Pons (tissue), 1 donor: ENCODE measurements around the gene TLNRD1.
A peak's percentile ranks its signal among the peaks of the same experiment; 100 is the strongest.

Experiments used
- DNase-seq: peaks from one replicate; pipeline ENCODE4 v3.0.0-alpha.2; 2016; ENCODE audit warnings: low spot score

The TLNRD1 gene

DNA sequence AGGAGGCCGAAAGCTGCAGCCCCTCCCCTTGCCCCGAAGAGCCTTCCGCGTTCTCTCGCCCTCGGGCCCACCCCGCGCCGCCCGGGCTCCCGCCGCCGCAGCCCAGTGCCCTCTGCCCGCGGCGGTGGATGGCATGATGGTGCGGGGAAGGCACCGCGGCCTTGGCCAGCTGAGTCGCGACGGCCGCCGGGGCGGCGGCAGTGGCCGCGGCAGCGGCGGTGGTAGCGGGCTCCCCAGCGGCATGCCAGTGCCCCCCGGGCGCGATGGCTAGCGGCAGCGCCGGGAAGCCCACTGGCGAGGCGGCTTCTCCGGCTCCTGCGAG is 1.2 kb downstream of the TLNRD1 start:
- DNase-seq, result no peak

DNA sequence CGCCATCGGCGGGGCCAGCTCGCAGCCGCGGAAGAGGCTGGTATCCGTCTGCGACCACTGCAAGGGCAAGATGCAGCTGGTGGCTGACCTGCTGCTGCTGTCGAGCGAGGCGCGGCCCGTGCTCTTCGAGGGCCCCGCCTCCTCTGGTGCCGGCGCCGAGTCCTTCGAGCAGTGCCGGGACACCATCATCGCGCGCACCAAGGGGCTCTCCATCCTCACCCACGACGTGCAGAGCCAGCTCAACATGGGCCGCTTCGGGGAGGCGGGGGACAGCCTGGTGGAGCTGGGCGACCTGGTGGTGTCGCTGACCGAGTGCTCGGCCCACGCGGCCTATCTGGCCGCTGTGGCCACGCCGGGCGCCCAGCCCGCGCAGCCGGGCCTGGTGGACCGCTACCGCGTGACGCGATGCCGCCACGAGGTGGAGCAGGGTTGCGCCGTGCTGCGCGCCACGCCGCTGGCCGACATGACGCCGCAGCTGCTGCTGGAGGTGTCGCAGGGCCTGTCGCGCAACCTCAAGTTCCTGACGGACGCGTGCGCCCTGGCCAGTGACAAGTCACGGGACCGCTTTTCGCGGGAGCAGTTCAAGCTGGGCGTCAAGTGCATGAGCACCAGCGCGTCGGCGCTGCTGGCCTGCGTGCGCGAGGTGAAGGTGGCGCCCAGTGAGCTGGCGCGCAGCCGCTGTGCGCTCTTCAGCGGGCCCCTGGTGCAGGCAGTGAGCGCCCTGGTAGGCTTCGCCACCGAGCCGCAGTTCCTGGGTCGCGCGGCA is 1.8 kb downstream of the TLNRD1 start:
- DNase-seq, result no peak

DNA sequence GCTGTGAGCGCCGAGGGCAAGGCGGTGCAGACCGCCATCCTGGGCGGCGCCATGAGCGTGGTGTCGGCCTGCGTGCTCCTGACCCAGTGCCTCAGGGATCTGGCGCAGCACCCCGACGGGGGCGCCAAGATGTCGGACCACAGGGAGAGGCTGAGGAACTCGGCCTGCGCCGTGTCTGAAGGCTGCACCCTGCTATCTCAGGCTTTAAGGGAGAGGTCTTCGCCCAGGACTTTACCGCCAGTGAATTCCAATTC is 2.3 kb downstream of the TLNRD1 start:
- no peak for DNase-seq

DNA sequence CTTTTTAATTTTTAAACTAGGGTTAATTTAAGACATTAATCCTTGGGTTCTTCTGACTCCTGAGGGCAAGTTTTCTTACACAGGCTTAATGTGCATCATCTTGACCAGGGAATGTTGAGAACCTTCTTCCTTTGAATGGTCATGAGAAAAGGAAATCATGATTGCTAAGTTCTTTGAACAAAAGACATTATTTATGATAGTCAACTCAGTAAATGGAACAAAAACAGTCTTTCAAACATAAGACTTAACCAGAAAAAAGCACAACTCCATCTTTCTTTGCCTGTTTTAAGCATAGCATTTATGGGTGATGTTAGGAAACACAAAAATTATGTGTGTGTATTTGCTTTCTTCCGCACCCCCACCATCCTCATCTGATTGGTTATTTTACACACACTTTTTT is 5.4 kb downstream of the TLNRD1 start:
- peak; percentile 31 for DNase-seq

DNA sequence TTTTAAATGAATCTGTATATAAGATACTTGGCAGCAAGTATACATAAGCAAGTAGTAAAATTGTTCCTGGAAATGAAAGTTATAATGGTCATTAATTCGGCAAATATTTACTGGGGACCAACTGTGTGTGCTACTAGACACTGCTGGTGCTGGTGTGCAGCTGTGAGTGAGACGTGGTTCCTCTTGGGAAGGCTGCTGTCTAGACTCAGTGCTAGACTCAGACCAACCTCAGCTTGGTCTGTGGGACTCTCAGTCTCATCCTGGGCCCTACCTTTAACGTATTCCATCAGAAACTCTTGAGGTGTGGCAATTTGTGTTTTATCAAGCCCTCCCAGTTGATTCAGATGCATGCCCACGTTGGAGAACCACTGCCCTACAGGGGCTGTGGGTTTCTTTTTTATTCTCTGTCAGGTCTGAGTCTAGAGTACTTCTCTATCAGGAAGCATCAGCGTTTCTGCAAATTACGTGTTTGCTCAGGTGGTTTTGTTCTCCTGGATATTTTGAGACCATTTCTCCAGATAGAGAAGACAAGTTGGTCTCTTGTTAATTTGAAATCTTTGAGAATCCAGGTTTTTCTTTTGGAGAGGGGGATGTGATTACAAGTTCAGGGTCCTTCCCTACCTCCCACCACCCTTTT is 6.8 kb downstream of the TLNRD1 start:
- DNase-seq, result no peak

DNA sequence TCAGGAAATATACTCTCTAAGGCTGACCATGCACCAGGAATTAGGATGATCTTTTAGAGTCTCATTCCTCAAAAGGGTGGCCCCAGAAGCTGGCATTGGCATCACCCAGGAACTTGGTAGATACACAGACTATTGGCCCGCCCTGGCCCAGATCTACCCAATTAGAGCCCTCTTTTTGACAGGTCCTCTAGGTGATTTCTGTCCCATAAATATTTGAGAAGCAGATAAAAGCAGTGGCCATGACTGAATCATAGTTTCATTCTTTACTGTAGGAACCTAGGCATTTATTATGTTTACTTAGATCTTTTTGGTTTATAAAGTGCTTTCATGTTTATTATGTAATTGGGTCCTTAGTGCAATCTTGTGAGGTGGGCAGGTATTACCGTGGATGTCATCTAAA is 7.6 kb downstream of the TLNRD1 start:
- no peak for DNase-seq

DNA sequence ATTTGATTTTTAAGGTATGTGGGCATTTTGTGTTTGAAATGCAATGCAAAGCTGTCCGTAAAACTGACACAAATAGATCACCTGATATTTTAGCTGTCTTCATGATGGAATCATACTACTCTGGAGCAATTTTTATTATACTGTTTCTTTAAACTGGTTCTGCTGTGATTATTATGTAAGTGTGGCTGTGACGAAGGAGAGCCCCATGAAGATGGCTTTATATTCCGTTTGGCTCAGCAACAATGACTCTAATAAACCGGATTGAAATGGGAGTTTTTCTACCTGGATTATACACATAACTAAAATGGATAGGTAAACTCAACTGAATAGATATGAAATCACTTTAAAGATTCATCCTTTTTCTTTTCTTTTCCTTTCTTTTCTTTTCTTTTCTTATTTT is 9.4 kb downstream of the TLNRD1 start:
- DNase-seq, result peak; percentile 71

DNA sequence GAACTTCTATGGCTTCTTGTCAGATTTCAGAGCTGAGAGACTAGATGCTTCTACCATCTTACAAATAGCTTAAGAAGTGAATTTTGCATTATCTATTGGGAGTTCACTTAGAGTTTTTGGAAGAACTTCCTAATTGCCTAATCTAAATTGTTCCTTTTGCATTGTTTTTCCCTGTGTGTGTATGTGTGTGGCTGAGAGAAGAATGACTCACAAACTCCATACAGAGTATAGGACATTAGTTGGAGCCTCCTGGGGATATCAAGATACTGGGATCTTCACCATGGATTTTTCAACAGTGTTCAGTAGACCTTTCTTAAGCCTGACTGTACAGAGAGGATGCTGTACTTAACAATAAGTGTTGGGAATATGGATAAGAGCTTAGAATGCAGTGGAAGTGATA is 10.9 kb downstream of the TLNRD1 start:
- no peak for DNase-seq

DNA sequence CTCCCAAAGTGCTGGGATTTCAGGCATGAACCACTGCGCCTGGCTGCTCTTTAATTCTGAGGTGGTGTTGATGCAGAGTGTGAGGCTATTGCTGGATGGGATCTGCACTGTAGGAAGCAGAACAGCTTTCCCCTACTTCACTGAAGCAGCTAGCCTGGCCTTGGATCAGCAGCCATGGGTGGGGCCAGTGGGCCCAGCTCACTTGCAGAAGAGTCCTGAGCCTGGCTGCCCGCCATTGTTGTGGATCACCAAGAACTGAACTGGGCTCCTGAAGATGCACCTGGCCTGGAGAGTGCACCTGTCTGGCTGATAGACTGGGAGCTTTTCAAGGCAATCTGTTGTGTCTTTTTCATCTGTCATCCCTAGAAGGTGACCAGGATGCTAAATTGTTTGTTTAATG is 11.9 kb downstream of the TLNRD1 start:
- DNase-seq, result no peak

DNA sequence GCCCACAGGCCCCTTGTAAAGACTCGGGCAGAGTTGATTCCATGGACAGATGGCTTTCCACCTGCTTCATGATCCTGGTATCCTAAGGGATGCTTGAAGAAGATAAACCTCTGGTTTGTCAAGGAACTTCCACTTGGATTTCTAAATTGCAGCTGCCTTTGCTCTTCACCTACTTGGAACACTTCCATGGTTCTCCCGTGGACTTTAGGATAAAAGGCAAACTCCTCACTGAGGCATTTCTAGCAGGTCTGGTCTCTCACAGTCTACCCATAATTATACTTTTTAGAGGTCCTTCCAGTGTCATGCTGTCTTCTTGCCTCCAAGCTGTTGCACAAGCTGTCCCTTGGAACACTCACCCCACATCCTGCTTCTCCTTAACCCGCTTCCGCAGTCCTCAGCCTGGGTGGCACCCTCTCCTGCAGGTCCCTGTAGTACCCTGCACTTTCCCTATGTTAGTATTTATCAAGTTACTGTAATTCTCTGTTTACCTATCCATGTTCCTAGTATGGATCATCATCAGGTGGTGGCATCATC is 12.7 kb downstream of the TLNRD1 start:
- no peak for DNase-seq

DNA sequence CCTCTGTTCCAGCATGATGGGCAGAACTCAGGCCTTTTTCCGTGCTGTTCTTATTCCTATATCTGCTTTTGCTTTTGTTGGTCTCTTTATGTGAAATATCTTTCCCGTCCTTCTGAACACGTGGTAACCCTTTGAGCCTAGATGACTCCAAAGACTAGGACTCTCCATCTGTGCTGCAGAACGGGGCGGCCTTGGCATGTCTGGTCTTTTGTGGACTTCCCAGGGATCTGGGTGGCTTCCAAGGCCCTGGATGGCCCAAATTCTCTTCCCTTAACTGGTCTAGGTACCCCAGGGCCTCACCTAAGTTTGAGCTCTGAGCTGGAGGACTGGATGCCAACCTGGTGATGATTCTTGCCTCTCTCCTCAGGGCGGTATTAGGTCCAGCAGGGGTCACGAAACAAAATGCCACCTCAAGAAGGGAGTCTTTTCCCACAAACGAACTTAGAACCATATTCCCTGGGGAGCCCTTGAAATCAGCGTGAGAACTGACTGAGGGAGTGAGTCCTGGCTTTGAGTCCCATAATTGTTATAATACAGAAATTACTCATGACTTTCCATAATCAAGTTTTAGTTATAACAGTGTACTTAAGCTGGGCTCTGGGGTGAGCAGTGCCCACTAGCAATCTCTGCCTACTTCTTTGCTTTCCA is 13.8 kb downstream of the TLNRD1 start:
- DNase-seq, result no peak

DNA sequence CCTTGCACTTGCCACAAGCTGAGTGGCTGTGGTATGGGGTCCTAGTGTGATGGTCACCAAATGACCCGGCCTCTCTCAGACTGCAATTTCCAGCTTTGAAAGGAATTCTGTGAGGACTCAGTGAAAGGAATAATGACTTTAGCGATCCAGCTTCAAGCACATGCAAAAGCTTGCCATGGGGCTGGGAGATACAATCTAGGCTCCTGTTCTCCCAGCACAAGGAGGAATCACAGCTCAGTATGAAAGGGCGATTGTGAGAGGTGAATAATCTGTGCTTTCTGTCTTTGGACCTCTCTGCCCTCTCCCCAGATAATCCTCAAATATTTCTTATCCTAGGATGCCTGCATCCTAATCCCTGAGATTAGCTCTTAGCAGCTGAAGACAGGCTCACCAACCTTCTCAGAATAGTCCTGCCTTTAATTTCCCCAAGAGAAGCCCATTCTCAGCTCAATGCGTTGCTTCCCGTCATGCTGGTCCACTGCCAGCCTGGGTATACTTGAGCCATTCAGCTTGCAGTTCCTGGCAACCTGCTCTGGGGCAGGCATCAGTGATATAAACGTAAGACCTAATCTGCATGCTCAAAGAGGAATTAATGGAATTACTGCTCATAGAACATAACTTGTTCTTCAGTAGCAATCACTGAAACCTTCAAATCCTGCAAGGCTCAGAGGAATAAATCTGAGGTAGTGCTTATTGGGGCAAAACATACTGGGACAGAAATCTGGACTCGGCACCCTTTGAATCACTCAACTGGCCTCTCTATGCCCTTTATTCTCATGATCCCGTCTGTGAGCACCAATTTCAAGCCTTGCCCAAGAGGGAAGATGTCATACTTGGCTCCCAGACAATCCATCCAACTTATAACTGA is 15.1 kb downstream of the TLNRD1 start:
- DNase-seq, result peak; percentile 97

DNA sequence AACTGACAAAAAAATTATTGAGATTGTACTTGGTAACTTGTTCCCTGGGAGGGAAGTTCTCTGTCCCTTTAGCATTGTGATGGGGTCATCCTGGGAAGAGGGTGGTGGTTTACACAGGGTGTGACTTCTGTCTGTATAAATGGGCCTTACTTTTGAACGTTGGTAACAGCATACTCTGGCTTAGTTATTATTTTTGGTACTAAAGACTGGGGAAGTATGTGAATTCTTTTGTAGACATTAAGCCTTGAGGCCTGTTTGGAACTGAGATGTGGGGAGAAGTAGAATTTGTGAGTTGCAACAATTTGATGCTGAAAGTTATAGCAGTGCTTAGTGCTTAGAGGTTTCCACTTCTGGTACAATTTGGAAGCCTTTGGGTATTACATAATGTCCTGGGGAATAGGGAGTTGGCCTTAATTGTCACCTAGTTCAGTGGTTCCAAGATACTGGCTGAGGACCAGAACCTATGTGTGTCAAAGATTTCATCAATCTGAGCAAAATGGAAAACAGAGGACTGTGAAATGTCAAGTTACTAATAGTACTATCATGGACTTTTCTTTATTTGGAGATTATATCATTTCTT is 15.9 kb downstream of the TLNRD1 start:
- peak; percentile 42 for DNase-seq

DNA sequence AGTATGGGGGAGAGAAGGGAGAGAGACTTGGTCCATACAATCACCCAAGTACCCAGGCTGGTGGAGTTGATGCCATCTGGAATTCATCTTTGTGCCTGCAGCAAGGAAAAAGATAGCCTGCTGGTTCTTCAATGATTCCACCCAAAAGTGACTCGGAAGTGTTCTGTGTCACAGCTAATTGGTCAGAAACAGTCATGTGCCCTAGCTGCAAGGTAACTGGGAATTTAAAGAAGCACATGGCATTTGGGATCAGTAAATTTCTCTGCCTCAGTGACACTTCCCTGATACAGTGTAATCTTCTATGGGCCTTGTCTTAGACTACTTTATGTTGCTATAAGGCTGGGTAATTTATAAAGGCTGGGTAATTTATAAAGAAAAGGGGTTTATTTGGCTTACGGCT is 17.5 kb downstream of the TLNRD1 start:
- DNase-seq, result no peak

DNA sequence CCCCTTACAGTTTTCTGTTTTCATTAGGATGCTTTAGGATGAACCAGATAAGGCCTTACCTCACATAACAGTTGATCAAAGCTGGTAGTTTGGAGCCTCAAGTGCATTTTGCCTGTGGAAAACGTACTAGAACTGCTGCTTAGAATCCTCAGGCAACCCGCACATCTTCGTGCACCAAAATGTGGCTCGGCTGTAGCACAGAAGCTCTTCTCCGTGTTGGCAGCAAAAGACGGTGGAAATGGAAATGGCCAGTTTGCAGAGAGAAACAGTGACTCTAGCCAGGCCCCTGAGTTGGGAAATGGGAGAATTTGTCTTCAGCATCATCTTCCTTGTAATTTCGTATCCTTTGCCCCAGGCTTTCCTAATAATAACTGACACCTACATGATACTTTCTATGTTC is 20.6 kb downstream of the TLNRD1 start:
- DNase-seq, result no peak

DNA sequence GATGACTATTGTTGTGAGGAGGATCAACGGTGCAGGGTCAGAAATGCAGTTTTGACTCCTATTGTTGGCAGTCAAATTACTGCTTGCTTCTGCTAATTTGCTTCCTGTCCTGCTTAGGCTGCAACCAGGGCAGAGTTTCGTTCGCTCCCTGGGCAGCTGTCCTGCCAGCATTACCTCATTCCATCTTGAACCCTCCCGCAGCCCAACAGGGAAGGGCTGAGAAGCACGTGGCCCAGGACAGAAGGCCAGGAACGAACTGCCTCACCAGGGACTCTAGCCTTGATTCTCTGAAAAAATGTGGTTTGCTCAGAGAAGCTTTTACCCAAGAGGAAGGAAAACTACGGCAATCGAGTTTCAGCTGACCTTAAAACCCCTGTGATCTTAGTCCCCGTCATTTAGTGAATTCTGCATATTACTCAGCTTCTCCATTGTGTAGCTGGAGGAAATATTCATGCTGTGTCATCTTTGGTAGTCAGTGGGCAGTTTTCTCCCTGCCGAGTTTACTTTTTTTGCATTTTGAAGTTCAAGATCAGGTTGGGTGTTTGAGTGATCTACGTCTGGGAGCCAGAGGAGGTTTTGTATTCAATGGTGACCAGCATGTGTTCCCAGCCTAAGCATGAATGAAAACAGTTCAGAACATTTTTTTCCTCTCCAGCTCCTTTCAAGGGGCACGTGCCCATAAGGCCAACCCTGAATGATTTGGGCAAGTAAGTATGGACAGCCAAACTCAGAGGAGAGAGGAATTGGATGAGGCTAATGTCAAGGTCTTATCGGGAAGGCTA is 23.0 kb downstream of the TLNRD1 start:
- DNase-seq, result peak; percentile 89

DNA sequence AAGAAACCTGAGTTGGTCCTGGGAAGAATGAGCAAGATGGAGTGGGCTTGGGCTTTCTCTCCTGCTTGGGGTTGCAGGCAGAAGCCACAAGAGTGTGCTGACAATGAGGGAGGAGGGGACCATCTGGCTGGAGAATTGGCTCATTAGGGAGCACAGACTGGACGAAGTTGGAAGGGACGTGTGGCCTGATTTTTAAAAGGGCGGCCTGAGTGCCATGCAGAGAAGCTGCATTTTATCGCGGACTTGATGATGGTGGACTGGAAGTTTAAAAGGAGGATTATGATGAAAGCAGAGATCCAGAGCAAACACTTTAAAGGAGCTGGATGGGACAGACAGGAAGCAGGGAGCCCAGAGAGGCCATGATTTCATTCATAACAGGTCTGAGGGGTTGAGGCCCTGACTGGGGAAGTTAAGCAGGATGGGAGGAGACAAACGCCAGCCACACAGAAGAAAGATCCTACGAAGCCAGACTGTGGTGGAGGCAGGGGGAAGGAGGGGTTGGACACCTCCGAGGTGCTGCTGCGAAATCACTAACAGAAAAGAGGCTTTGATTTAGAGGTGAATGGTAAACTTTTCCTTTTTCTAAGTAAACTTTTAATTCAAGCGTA is 23.6 kb downstream of the TLNRD1 start:
- peak; percentile 38 for DNase-seq

DNA sequence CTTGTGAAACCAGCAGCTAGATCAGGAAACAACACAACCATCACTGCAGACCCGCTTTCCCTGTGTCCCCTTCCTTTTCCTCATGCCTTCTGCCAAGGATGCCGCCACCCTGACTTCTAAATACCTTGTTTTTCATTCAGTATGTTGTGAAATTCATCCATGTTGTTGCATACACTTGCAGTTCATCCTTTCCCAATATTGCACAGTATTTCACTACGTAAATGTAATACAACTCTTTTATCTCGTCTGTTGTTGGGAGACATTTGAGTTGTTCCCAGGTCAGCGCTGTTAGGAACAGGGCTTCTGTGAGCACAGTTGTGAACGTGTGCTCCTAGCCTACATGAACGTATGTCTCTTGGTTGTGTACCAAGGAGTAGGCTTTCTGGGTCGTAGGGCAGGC is 24.2 kb downstream of the TLNRD1 start:
- DNase-seq, result no peak

DNA sequence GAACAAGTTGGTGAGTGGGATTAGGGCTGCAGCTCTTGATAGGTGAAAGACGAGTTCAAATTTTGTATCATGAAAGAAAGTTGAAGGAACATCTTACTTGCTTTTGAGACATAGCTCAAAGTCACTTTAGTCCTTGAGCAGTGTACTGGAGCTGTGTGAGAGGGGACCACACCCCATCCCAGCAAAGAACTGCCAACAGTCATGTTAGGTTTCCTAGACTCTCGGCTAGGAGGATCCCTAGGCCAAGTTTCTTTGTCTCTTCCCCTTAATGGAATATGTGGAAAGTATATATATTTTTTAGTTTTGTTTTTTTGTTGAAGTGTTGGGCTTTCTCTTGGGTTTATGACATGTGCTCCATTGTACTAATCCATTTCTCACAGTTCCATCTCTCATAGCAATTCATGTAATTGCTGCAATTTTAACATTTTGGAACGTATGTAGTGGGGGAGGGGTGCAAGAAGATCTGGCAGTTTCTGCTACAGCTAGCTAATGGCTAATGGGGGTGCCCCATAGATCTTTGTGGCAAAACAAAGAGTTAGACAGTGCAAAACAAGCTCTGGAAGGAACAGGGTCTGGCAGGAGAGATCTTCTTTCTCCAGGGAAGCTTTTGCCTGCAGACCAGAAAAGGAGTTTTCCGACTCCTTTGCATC is 25.1 kb downstream of the TLNRD1 start:
- no peak for DNase-seq

DNA sequence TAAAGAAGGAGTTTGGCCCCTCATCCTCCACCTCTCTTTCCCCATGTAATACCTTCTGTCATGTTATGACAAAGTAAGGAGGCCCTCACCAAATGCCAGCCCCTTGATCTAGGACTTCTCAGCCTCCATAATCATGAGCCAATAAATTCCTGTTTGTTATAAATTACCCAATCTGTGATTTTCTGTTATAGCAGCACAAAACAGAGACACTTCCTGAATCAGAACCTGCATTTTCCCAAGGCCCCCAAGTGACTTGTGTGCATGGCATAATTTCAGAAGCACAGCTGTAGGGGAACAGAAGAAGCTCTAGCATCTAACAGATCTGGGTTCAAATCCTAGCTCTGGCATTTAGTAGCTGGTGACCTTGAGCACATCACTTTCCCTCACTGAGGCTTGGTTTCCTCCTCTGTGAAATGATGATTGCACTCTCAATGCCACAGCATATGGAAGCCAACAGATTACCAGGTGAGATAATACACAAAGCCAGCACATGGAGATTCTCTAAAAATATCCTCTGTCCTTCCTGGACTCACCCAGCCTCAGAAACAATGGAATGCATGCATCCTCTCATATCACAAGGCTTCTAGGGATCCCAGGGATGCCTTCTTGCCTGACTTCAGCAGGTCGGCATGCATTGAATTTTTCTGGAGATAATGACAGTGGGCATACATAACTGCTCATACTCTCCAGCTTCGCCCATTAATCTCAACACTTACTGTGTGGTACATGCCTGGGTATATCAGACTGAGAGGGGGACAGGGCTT is 26.3 kb downstream of the TLNRD1 start:
- DNase-seq, result no peak
